ENCODE results near the gene RBM38. TPM values are rescaled to one million over a fixed set of nuclear protein-coding genes. Genes with fewer than 3 reads are reported as not detected.

The RBM38 gene
- polyA plus RNA-seq, 4 donors = 13.2 to 17.5 (median 15.8) TPM

- FAIRE-seq (no peak), DNase-seq (no peak)
- H3K9me3 ChIP-seq (ENCODE audit: control insufficient read depth in 2 of 2, insufficient read depth in 1 of 2, low read depth in 1 of 2, low read length in 1 of 2) = peaks cover 0 to 15% of the 10 kb centered on the region in 2 donors
- no peaks in the 10 kb centered on the region for H3K36me3 ChIP-seq (ENCODE audit: control insufficient read depth in 3 of 3, insufficient read depth in 2 of 3, low read depth in 1 of 3, low read length in 3 of 3)
- no peak overlapping the region for H3K4me3 ChIP-seq (ENCODE audit: low read depth in 1 of 3, low read length in 3 of 3)
- peaks cover 0 to 2% (median 0%) of the 10 kb centered on the region in 3 donors for H3K4me1 ChIP-seq (ENCODE audit: control insufficient read depth in 3 of 3, insufficient read depth in 2 of 3, low read depth in 1 of 3, low read length in 2 of 3)
- H3K27me3 ChIP-seq (ENCODE audit: control insufficient read depth in 3 of 3, insufficient read depth in 3 of 3, low read length in 3 of 3) = peaks cover 0 to 2% (median 0%) of the 10 kb centered on the region in 3 donors
- WGBS, 3 donors = 69 to 86% (median 72%) methylated on average over 14 to 16 of the region's 16 CpGs
- H3K27ac ChIP-seq (ENCODE audit: low read depth in 1 of 3, low read length in 2 of 3) = peak overlapping the region in 2 of 3 donors; percentile 55 to 65
These were observed 50.4 kb downstream of the RBM38 start for GRCh38 chr20:57441510-57442154.

GRCh38 chr20:57442158-57442887 lies 51.1 kb downstream of the RBM38 start:
- peaks cover 0 to 10% of the 10 kb centered on the region in 2 donors for H3K9me3 ChIP-seq (ENCODE audit: control insufficient read depth in 2 of 2, insufficient read depth in 1 of 2, low read depth in 1 of 2, low read length in 1 of 2)
- no peak for FAIRE-seq
- H3K4me3 ChIP-seq (ENCODE audit: low read depth in 1 of 3, low read length in 3 of 3) = no peak overlapping the region
- 62 to 73% (median 67%) methylated on average over 17 of the region's 17 CpGs for WGBS, 3 donors
- peaks cover 0 to 2% (median 0%) of the 10 kb centered on the region in 3 donors for H3K4me1 ChIP-seq (ENCODE audit: control insufficient read depth in 3 of 3, insufficient read depth in 2 of 3, low read depth in 1 of 3, low read length in 2 of 3)
- H3K27me3 ChIP-seq (ENCODE audit: control insufficient read depth in 3 of 3, insufficient read depth in 3 of 3, low read length in 3 of 3) = peaks cover 0 to 2% (median 0%) of the 10 kb centered on the region in 3 donors
- H3K36me3 ChIP-seq (ENCODE audit: control insufficient read depth in 3 of 3, insufficient read depth in 2 of 3, low read depth in 1 of 3, low read length in 3 of 3) = no peaks in the 10 kb centered on the region
- no peak overlapping the region for H3K27ac ChIP-seq (ENCODE audit: low read depth in 1 of 3, low read length in 2 of 3)
- no peak for DNase-seq

GRCh38 chr20:57442888-57443239 lies 51.7 kb downstream of the RBM38 start:
- no peak overlapping the region for H3K27ac ChIP-seq (ENCODE audit: low read depth in 1 of 3, low read length in 2 of 3)
- peaks cover 0 to 5% of the 10 kb centered on the region in 2 donors for H3K9me3 ChIP-seq (ENCODE audit: control insufficient read depth in 2 of 2, insufficient read depth in 1 of 2, low read depth in 1 of 2, low read length in 1 of 2)
- WGBS, 3 donors = 56 to 80% (median 70%) methylated on average over 9 of the region's 9 CpGs
- FAIRE-seq (no peak), DNase-seq (no peak)
- H3K27me3 ChIP-seq (ENCODE audit: control insufficient read depth in 3 of 3, insufficient read depth in 3 of 3, low read length in 3 of 3) = no peaks in the 10 kb centered on the region
- no peaks in the 10 kb centered on the region for H3K36me3 ChIP-seq (ENCODE audit: control insufficient read depth in 3 of 3, insufficient read depth in 2 of 3, low read depth in 1 of 3, low read length in 3 of 3)
- H3K4me1 ChIP-seq (ENCODE audit: control insufficient read depth in 3 of 3, insufficient read depth in 2 of 3, low read depth in 1 of 3, low read length in 2 of 3) = peaks cover 0 to 2% (median 0%) of the 10 kb centered on the region in 3 donors
- no peak overlapping the region for H3K4me3 ChIP-seq (ENCODE audit: low read depth in 1 of 3, low read length in 3 of 3)

- Histone ChIP-seq H3K27ac (ENCODE audit: low read depth in 1 of 3, low read length in 2 of 3) (no peak overlapping the region), H3K4me1 (ENCODE audit: control insufficient read depth in 3 of 3, insufficient read depth in 2 of 3, low read depth in 1 of 3, low read length in 2 of 3) (peaks cover 0 to 2% (median 0%) of the 10 kb centered on the region in 3 donors), H3K36me3 (ENCODE audit: control insufficient read depth in 3 of 3, insufficient read depth in 2 of 3, low read depth in 1 of 3, low read length in 3 of 3) (no peaks in the 10 kb centered on the region), H3K4me3 (ENCODE audit: low read depth in 1 of 3, low read length in 3 of 3) (no peak overlapping the region), H3K27me3 (ENCODE audit: control insufficient read depth in 3 of 3, insufficient read depth in 3 of 3, low read length in 3 of 3) (no peaks in the 10 kb centered on the region), H3K9me3 (ENCODE audit: control insufficient read depth in 2 of 2, insufficient read depth in 1 of 2, low read depth in 1 of 2, low read length in 1 of 2) (peaks cover 0 to 4% of the 10 kb centered on the region in 2 donors)
- WGBS, 3 donors = 81 to 84% (median 84%) methylated on average over 18 of the region's 18 CpGs
- no peak for DNase-seq
- FAIRE-seq = no peak
These were observed 52.4 kb downstream of the RBM38 start for GRCh38 chr20:57443349-57444265.

GRCh38 chr20:57444394-57445048 lies 53.3 kb downstream of the RBM38 start:
- 73 to 83% (median 78%) methylated on average over 16 of the region's 16 CpGs for WGBS, 3 donors
- FAIRE-seq (no peak), DNase-seq (no peak)
- peaks cover 0 to 4% of the 10 kb centered on the region in 2 donors for H3K9me3 ChIP-seq (ENCODE audit: control insufficient read depth in 2 of 2, insufficient read depth in 1 of 2, low read depth in 1 of 2, low read length in 1 of 2)
- H3K36me3 ChIP-seq (ENCODE audit: control insufficient read depth in 3 of 3, insufficient read depth in 2 of 3, low read depth in 1 of 3, low read length in 3 of 3) = no peaks in the 10 kb centered on the region
- H3K27ac ChIP-seq (ENCODE audit: low read depth in 1 of 3, low read length in 2 of 3) = no peak overlapping the region
- H3K4me1 ChIP-seq (ENCODE audit: control insufficient read depth in 3 of 3, insufficient read depth in 2 of 3, low read depth in 1 of 3, low read length in 2 of 3) = peaks cover 0 to 2% (median 0%) of the 10 kb centered on the region in 3 donors
- no peak overlapping the region for H3K4me3 ChIP-seq (ENCODE audit: low read depth in 1 of 3, low read length in 3 of 3)
- no peaks in the 10 kb centered on the region for H3K27me3 ChIP-seq (ENCODE audit: control insufficient read depth in 3 of 3, insufficient read depth in 3 of 3, low read length in 3 of 3)

GRCh38 chr20:57445298-57445697 lies 54.1 kb downstream of the RBM38 start:
- DNase-seq = no peak
- no peaks in the 10 kb centered on the region for H3K9me3 ChIP-seq (ENCODE audit: control insufficient read depth in 2 of 2, insufficient read depth in 1 of 2, low read depth in 1 of 2, low read length in 1 of 2)
- H3K4me3 ChIP-seq (ENCODE audit: low read depth in 1 of 3, low read length in 3 of 3) = no peak overlapping the region
- H3K36me3 ChIP-seq (ENCODE audit: control insufficient read depth in 3 of 3, insufficient read depth in 2 of 3, low read depth in 1 of 3, low read length in 3 of 3) = no peaks in the 10 kb centered on the region
- peaks cover 0 to 3% (median 0%) of the 10 kb centered on the region in 3 donors for H3K27me3 ChIP-seq (ENCODE audit: control insufficient read depth in 3 of 3, insufficient read depth in 3 of 3, low read length in 3 of 3)
- H3K27ac ChIP-seq (ENCODE audit: low read depth in 1 of 3, low read length in 2 of 3) = peak overlapping the region in 1 of 3 donors; percentile 11
- H3K4me1 ChIP-seq (ENCODE audit: control insufficient read depth in 3 of 3, insufficient read depth in 2 of 3, low read depth in 1 of 3, low read length in 2 of 3) = peaks cover 0 to 2% (median 0%) of the 10 kb centered on the region in 3 donors
- WGBS, 3 donors = 76 to 84% (median 78%) methylated on average over 10 of the region's 10 CpGs
- FAIRE-seq = no peak

GRCh38 chr20:57445774-57446173 lies 54.6 kb downstream of the RBM38 start:
- Histone ChIP-seq H3K4me3 (ENCODE audit: low read depth in 1 of 3, low read length in 3 of 3) (no peak overlapping the region), H3K27me3 (ENCODE audit: control insufficient read depth in 3 of 3, insufficient read depth in 3 of 3, low read length in 3 of 3) (peaks cover 0 to 3% (median 0%) of the 10 kb centered on the region in 3 donors), H3K36me3 (ENCODE audit: control insufficient read depth in 3 of 3, insufficient read depth in 2 of 3, low read depth in 1 of 3, low read length in 3 of 3) (no peaks in the 10 kb centered on the region), H3K9me3 (ENCODE audit: control insufficient read depth in 2 of 2, insufficient read depth in 1 of 2, low read depth in 1 of 2, low read length in 1 of 2) (no peaks in the 10 kb centered on the region), H3K4me1 (ENCODE audit: control insufficient read depth in 3 of 3, insufficient read depth in 2 of 3, low read depth in 1 of 3, low read length in 2 of 3) (no peaks in the 10 kb centered on the region), H3K27ac (ENCODE audit: low read depth in 1 of 3, low read length in 2 of 3) (peak overlapping the region in 1 of 3 donors; percentile 11)
- WGBS, 3 donors = 83 to 89% (median 85%) methylated on average over 3 of the region's 3 CpGs
- DNase-seq (no peak), FAIRE-seq (no peak)
